ENCODE results near the gene NUP54.

The NUP54 gene

DNA sequence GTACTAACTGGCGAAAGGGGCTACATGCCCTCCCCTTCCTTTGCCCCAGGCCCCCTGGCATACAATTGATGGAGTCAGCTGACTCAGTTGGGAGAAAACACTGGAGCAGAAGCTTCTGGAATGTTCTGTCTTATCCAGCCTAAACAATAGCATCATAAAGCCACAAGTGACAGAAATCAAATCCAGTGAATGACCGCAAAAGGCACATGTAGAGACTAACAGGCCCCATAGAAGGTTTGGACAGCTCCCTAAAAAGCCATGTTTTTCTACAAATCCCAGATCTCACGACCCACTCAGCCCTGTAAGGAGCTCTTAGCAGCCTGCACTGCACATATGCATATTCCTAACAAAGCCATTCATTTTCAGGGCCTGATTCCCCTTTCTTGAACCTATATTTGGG is 40.4 kb upstream of the NUP54 start:
- no peak for DNase-seq (ENCODE audit: low read depth)
- no peak for TF ChIP-seq CTCF (conservative IDR thresholded peaks at IDR 0.05; ENCODE audit: low read depth, low read length)
- H3K4me3 ChIP-seq (ENCODE audit: low read depth, low read length): no peak overlapping the region

DNA sequence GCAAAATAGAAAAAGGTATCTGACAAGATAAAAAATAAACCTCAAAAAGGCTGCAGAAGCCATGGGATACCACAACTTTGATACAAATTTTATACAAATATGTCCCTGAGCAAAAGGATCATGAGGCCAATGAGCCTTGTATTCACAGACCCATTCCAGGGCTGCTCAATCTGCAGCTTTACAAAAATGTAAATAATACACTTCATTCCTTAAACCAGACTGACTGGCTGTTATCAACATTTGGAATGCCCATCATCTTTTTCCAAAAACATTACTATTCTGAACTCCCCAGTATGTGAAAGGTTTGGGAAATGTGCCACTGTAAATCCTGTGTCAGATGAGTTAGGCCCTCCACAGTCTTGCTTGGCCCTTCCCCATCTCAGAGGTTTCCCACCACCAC is 40.0 kb upstream of the NUP54 start:
- DNase-seq (ENCODE audit: low read depth): no peak
- TF ChIP-seq CTCF (conservative IDR thresholded peaks at IDR 0.05; ENCODE audit: low read depth, low read length): no peak
- no peak overlapping the region for H3K4me3 ChIP-seq (ENCODE audit: low read depth, low read length)

DNA sequence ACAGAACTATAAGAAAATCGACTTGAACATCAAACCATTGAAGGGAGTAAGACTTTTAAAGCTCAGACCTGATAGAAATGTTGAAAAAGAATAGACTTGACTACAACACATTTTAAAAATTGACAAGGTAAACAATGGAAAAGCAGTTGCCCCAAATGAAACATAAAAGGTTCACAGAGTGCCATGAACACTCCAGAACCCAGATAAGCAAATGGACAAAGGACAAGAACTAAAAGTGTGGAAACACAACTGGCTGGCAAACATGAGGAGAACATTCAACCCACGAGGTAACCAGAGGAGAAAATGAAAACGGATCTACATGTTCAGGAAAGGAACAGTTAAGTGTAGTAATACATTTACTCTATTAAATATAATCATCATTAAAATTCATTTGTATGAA is 39.0 kb upstream of the NUP54 start:
- H3K4me3 ChIP-seq (ENCODE audit: low read depth, low read length): no peak overlapping the region
- TF ChIP-seq CTCF (conservative IDR thresholded peaks at IDR 0.05; ENCODE audit: low read depth, low read length): no peak
- DNase-seq (ENCODE audit: low read depth): no peak

GRCh38 chr4:76182463-76182862 is 34.3 kb upstream of the NUP54 start:
- no peak for DNase-seq (ENCODE audit: low read depth)
- TF ChIP-seq CTCF (conservative IDR thresholded peaks at IDR 0.05; ENCODE audit: low read depth, low read length): no peak
- no peak overlapping the region for H3K4me3 ChIP-seq (ENCODE audit: low read depth, low read length)

DNA sequence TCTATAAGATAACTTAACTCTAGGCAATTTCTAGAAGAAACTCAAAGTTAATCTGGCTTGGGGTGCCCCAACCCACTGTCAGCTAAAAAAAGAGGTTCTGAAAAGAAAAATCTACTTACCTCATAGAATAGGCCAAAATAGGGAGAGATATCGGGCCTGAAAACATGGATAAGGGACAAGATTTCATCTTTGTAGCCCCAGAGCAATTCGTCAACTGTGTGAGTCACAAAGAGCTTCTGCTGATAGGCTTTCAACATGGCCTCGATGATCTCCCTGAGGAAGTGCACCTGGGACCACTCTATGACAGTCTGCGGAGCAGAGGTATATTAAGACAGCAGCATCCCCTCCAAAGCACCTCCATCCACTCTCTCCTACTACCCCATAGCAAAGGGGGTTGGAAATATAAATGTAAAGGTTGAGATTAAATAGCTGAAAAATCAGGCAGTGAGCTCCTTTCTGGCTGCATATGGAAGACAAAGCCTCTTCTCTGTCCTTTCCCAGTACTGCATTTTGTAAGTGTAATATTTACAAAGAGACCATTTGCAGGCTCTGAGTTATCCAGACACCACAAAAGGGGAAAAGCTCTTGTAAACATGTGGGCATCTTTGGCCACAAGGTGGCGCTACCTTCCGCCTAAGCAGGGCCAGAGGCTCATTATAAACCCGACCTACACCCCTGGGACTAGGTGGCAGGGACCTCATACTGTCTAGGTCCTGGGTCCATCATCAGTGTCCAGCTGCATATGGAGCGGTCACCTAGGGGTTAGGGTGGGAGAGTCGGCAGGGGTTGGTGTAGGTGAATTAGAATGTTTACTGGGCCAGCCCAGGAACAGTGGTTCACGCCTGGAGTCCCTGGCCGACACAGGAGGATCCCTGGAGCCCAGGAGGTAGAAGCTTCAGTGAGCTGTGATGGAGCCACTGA is 31.5 kb upstream of the NUP54 start:
- DNase-seq (ENCODE audit: low read depth): peak; percentile 90
- peak; percentile 98 for TF ChIP-seq CTCF (conservative IDR thresholded peaks at IDR 0.05; ENCODE audit: low read depth, low read length)
- H3K4me3 ChIP-seq (ENCODE audit: low read depth, low read length): no peak overlapping the region

GRCh38 chr4:76178296-76178695 is 30.1 kb upstream of the NUP54 start:
- DNase-seq (ENCODE audit: low read depth): peak; percentile 60
- TF ChIP-seq CTCF (conservative IDR thresholded peaks at IDR 0.05; ENCODE audit: low read depth, low read length): no peak
- H3K4me3 ChIP-seq (ENCODE audit: low read depth, low read length): no peak overlapping the region

- TF ChIP-seq CTCF (conservative IDR thresholded peaks at IDR 0.05; ENCODE audit: low read depth, low read length): no peak
- H3K4me3 ChIP-seq (ENCODE audit: low read depth, low read length): no peak overlapping the region
- DNase-seq (ENCODE audit: low read depth): no peak
Observed at GRCh38 chr4:76177709-76178108, 29.5 kb upstream of the NUP54 start.
